ENCODE measurements around the gene CACNA2D2.

DNA sequence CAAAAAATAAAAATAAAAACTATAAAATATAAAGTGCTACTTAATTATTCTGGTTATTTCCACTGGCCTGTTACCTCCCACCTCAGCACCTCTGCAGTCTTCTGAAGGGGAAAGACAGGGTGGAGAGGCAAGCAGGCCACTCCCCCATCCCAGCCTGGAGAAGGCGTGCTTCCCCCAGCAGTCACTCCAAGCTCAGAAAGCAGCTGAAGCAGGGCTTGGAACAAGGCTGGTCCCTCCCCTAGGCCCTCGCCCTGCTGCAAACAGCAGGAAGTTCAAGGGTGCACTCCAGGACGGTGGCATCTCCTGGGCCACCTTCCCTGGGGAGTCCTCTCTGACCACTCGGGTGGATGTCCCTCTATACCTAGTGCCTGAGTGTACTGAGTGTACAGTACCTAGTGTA, 21.4 kb downstream of the CACNA2D2 start:
- TF ChIP-seq POLR2A (IDR thresholded peaks at IDR 0.05): no peak
- TF ChIP-seq, protein P1, sequence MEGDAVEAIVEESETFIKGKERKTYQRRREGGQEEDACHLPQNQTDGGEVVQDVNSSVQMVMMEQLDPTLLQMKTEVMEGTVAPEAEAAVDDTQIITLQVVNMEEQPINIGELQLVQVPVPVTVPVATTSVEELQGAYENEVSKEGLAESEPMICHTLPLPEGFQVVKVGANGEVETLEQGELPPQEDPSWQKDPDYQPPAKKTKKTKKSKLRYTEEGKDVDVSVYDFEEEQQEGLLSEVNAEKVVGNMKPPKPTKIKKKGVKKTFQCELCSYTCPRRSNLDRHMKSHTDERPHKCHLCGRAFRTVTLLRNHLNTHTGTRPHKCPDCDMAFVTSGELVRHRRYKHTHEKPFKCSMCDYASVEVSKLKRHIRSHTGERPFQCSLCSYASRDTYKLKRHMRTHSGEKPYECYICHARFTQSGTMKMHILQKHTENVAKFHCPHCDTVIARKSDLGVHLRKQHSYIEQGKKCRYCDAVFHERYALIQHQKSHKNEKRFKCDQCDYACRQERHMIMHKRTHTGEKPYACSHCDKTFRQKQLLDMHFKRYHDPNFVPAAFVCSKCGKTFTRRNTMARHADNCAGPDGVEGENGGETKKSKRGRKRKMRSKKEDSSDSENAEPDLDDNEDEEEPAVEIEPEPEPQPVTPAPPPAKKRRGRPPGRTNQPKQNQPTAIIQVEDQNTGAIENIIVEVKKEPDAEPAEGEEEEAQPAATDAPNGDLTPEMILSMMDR (IDR thresholded peaks at IDR 0.05): no peak
